Chondrocyte (in vitro differentiated cells): ENCODE measurements around the gene TCTN1. TPM values are rescaled to one million over a fixed set of nuclear protein-coding genes. Genes with fewer than 3 reads are reported as not detected.
"Not testable (repeated sequence)": the region's sequence is repeated elsewhere in the genome, so short reads cannot be mapped to it uniquely, and the experiment has no call there.

Experiments used
- DNase-seq: peaks from one replicate; pipeline ENCODE4 v3.0.0; 2021; ENCODE audit warnings: mixed read lengths, low spot score
- H3K27ac Mint-ChIP-seq: one replicate; pipeline ENCODE4 v1.8.0; 2021; ENCODE audit warnings: mild to moderate bottlenecking, moderate library complexity, mixed read lengths; ENCODE audit not compliant: unreplicated experiment
- H3K27me3 Mint-ChIP-seq: 2 replicates; pipeline ENCODE4 v1.8.0; 2021; ENCODE audit warnings: low read depth, mixed read lengths
- H3K36me3 Mint-ChIP-seq: 2 replicates; pipeline ENCODE4 v1.8.0; 2021; ENCODE audit warnings: low read depth, mixed read lengths
- H3K4me1 Mint-ChIP-seq: 2 replicates; pipeline ENCODE4 v1.8.0; 2021; ENCODE audit warnings: low read depth, mild to moderate bottlenecking, mixed read lengths
- H3K4me3 Mint-ChIP-seq: one replicate; pipeline ENCODE4 v1.8.0; 2021; ENCODE audit warnings: mild to moderate bottlenecking, moderate library complexity, mixed read lengths; ENCODE audit not compliant: unreplicated experiment
- H3K9me3 Mint-ChIP-seq: 2 replicates; pipeline ENCODE4 v1.8.0; 2021; ENCODE audit warnings: low read depth, mixed read lengths
- CTCF ChIP-seq: fragments of 200-600 bp; sonication (generic); IDR thresholded peaks from 2 replicates; pipeline ENCODE4 v1.5.0; 2021; ENCODE audit warnings: antibody characterized with exemption, mild to moderate bottlenecking, moderate library complexity
- total RNA-seq: library from RNA; stranded (reverse); gene quantifications from 3 replicates; pipeline ENCODE4 v1.2.1, GENCODE V29; 2021

TCTN1 gene
- total RNA-seq, 1 donor from 2014 or later, result 32.9 TPM

- H3K27me3 Mint-ChIP-seq, result no peaks in the 10 kb centered on the region
- peaks cover 51% of the 10 kb centered on the region for H3K4me1 Mint-ChIP-seq
- peak; percentile 27 for TF ChIP-seq CTCF
- H3K4me3 Mint-ChIP-seq, result peak overlapping the region; percentile 59
- DNase-seq, result no peak
- H3K27ac Mint-ChIP-seq, result peak overlapping the region; percentile 94
- no peaks in the 10 kb centered on the region for H3K36me3 Mint-ChIP-seq
- no peaks in the 10 kb centered on the region for H3K9me3 Mint-ChIP-seq
These were observed 27.6 kb downstream of the TCTN1 start for GRCh38 chr12:110641521-110641920.

- peaks cover under 1% of the 10 kb centered on the region for H3K4me1 Mint-ChIP-seq
- no peak for TF ChIP-seq CTCF
These were observed 33.7 kb downstream of the TCTN1 start for GRCh38 chr12:110647631-110648040.

GRCh38 chr12:110649341-110649847 lies 35.5 kb downstream of the TCTN1 start:
- no peak for TF ChIP-seq CTCF
- Mint-ChIP-seq H3K27ac (no peak overlapping the region), H3K36me3 (peaks cover 19% of the 10 kb centered on the region), H3K9me3 (no peaks in the 10 kb centered on the region), H3K4me3 (no peak overlapping the region), H3K4me1 (no peaks in the 10 kb centered on the region), H3K27me3 (no peaks in the 10 kb centered on the region)
- no peak for DNase-seq

More at GRCh38 chr12:110647631-110648040, 33.7 kb downstream of the TCTN1 start:
- Mint-ChIP-seq H3K4me3 (no peak overlapping the region), H3K27me3 (no peaks in the 10 kb centered on the region), H3K27ac (no peak overlapping the region), H3K9me3 (no peaks in the 10 kb centered on the region), H3K36me3 (peaks cover 19% of the 10 kb centered on the region)
- DNase-seq, result no peak

- H3K27me3 Mint-ChIP-seq, H3K27ac Mint-ChIP-seq, H3K4me3 Mint-ChIP-seq, H3K4me1 Mint-ChIP-seq, H3K36me3 Mint-ChIP-seq, H3K9me3 Mint-ChIP-seq, DNase-seq: not testable (repeated sequence)
These were observed 40.3 kb downstream of the TCTN1 start for GRCh38 chr12:110654238-110654637.

- Mint-ChIP-seq H3K4me1 (no peaks in the 10 kb centered on the region), H3K4me3 (no peak overlapping the region), H3K36me3 (peaks cover 5% of the 10 kb centered on the region), H3K27me3 (no peaks in the 10 kb centered on the region), H3K9me3 (no peaks in the 10 kb centered on the region), H3K27ac (no peak overlapping the region)
- DNase-seq, result no peak
- TF ChIP-seq CTCF, result no peak
These were observed 42.2 kb downstream of the TCTN1 start for GRCh38 chr12:110656071-110656655.

GRCh38 chr12:110657747-110658146 lies 43.8 kb downstream of the TCTN1 start:
- no peak overlapping the region for H3K27ac Mint-ChIP-seq
- TF ChIP-seq CTCF, result no peak
- H3K4me1 Mint-ChIP-seq, result no peaks in the 10 kb centered on the region
- DNase-seq, result no peak
- no peaks in the 10 kb centered on the region for H3K27me3 Mint-ChIP-seq
- peaks cover 2% of the 10 kb centered on the region for H3K36me3 Mint-ChIP-seq
- H3K9me3 Mint-ChIP-seq, result no peaks in the 10 kb centered on the region
- no peak overlapping the region for H3K4me3 Mint-ChIP-seq
